A673 (cell line): ENCODE data around the gene GPRC5D.

Source experiments
- EZH2 ChIP-seq: fragments of 200-600 bp; sonication (generic); IDR thresholded peaks from 2 replicates; pipeline ENCODE4 v1.6.1; 2017; ENCODE audit warnings: borderline replicate concordance, low read depth, mild to moderate bottlenecking, mixed read lengths, antibody characterized with exemption, low read length; ENCODE audit not compliant: poor library complexity, severe bottlenecking
- TF ChIP-seq, protein P1 (sequence below): fragments of 300-800, 200-600 bp; sonication (generic); conservative IDR thresholded peaks from 2 replicates; pipeline ENCODE4 v1.5.1; 2017; ENCODE audit warnings: low read depth, mild to moderate bottlenecking, antibody characterized with exemption, low read length, moderate library complexity, mixed read lengths

DNA sequence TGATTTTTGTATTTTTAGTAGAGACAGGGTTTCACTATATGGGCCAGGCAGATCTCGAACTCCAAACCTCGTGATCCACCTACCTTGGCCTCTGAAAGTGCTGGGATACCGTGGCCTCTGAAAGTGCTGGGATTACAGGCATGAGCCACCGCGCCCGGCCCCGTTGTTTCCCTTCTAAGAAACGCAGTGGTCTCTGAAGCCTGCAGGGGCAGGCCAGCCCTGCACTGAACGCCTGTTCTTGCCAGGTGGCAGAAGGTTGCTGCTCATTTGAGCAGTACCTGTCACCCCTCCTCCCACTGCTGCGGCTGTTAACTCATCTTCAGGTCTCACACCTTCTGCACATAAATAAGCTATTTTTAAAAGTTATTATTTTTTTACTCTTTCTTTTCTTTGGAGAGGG, 36.3 kb downstream of the GPRC5D start:
- TF ChIP-seq, protein P1, sequence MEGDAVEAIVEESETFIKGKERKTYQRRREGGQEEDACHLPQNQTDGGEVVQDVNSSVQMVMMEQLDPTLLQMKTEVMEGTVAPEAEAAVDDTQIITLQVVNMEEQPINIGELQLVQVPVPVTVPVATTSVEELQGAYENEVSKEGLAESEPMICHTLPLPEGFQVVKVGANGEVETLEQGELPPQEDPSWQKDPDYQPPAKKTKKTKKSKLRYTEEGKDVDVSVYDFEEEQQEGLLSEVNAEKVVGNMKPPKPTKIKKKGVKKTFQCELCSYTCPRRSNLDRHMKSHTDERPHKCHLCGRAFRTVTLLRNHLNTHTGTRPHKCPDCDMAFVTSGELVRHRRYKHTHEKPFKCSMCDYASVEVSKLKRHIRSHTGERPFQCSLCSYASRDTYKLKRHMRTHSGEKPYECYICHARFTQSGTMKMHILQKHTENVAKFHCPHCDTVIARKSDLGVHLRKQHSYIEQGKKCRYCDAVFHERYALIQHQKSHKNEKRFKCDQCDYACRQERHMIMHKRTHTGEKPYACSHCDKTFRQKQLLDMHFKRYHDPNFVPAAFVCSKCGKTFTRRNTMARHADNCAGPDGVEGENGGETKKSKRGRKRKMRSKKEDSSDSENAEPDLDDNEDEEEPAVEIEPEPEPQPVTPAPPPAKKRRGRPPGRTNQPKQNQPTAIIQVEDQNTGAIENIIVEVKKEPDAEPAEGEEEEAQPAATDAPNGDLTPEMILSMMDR = no peak
- TF ChIP-seq EZH2 = no peak
